GM21737 (cell line): ENCODE results near the gene NCAM1.

Experiments used
- ATAC-seq: cut with Tn5 transposase; IDR thresholded peaks from one replicate; pipeline ENCODE4 v1.9.1; 2021; ENCODE audit warnings: mild to moderate bottlenecking, moderate library complexity; ENCODE audit not compliant: unreplicated experiment

NCAM1 gene

DNA sequence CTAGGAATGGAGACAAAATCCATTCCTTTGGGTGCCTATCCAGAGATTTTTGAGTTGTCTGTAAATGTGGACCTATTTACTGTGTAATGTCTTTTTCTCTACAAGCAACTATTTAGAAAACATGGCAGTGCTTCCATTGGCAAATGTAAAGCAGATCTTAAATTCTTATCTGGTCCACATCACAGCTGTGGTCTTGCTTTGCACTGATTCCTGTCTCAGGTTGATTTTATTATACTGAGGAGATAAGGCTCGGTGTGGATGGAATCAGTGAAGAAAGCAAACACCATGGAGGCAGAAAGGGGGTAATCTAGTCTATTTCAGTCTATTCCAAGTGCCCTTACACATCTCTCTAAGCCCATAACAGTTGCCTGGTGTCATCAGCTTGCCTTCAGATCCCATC lies 160.5 kb downstream of the NCAM1 start:
- no peak for ATAC-seq

DNA sequence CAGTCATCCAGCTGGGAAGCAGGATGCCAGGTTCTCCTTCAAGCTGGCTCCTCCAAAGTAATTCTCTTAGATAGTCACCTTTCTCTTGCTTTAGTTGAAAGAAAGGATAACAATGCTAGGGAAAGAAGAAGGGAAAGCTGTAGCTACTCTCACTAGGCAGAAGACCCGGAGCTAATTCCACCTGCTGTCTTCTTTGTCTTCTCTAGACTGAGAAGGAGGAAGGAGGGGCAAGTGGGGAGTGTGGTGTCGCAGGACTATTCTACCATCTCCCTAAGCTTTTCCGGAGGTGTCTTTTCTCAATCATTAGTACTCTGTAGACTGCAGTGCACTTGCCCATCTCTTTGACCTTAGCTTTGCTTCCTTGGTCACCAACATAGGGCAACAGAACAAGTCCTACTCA lies 162.8 kb downstream of the NCAM1 start:
- no peak for ATAC-seq

DNA sequence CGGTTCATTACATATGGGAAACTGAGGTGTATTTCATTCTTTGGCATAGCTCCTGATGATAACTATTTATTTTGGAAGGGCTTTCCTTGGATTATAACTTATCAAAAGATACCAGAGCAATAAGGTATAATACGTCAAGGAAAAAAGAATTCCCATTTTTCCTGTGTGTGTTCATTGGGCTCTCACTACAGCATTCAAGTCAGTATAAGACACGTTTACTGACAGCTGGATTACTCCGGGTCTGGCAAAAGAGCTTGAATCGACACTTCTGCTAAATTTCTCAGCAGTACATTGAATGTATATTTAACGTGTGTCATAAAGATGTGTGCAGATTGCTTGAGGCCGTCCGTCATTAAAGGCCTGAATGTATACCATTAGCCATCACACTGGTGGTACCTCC lies 163.4 kb downstream of the NCAM1 start:
- ATAC-seq = no peak

DNA sequence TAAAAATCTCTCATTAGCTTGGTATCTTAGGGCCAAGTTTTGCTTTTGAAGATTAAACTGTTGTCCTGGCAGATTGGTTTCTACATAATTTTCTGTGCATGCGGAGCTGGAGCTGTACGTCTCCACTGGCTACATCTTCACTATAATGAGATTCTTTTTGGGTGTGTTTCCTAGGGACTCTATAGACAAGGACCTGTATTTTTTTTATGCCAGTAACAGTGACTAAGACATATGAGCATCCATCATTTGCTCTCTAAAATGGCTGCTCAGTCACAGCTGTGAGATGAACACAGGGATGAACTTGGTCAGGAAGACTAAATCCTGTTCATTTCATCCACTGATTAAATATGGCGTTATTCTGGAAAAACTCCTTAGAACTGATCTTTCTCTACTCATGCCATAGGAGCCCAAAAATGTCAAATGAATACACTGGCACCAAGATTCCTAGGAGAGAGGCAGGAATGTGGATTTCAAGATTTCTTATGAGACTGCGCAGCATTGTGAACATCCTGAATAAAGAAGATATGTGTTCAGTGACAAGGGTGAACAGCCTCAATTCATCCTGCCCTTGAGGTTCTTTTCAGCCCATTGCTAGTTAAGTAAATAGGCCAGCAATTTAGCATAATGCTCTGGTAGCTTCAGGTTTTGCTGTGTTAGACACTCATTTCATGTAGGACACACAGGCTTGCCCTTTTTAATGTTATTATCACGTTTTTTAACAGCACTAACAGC lies 168.2 kb downstream of the NCAM1 start:
- no peak for ATAC-seq

DNA sequence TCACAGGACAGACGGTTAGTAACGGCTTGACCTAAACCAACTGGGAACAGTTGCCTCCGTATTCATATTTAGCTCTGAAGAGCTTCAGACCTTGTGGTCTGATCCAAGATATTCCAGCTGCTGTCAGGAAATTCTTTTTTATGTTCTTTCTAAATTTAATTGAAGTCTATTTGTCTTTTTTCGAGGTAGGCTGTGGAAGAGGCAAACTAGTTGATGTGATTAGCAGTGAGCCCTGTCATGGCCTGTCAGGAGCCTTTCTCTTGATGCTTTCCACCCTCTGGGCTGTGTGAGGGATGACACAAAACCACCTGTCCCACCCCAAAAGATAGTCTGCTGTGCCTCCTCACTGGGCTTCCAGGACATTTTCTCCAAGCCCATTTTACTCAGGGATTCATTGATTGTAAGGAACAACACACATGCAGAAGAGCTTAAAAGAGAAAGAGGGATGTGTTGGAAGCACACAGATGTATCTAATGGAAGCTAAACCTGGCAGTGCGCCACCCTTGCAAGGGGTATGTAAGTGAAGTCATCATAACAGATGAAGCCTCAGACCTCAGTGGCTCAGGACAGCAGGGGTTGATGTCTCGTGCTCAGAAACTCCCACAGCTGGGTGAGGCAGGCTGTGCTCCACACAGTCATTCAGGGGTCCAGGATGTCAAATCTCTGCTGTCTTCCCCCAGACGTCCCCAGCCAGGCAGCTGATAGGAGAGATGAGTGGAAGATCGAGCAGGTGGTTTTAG lies 170.0 kb downstream of the NCAM1 start:
- no peak for ATAC-seq

DNA sequence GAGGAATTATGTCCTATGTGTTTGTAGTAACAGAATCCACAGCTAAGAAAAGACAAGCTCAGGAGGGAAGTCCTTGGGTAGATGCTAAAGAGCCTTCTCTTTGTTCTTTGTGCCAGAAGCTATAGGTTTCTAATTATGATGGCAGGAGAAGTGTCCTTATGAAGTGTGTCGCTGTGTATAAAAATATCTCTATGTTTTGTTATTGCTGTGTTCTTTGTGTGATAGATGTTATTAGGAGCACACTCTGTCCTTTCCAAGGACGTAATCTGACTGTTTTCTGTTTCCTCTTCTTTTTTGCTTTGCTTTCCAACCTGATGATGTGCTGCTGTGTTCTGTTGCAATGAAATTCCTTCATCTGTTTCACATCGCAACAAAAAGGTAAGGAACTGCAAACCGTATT lies 171.9 kb downstream of the NCAM1 start:
- ATAC-seq = no peak

DNA sequence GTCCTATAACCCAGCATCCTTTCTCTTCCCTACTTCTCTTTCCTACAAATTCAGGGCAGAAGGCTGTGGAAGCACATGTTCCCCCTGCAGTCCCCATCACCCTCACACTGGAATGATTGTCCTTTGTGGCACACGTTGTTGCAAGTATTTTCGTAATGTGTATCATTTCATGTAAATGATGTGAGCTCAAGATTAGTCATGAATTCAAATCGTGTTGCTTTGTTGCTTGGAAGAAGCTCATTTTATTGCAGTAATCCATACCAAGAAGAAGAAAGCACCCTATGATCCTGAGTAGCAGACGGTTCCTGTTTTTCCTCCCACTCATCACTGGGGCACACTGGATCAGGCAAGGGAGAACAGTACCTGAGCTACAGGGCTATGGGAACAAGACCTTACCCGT lies 173.4 kb downstream of the NCAM1 start:
- no peak for ATAC-seq

DNA sequence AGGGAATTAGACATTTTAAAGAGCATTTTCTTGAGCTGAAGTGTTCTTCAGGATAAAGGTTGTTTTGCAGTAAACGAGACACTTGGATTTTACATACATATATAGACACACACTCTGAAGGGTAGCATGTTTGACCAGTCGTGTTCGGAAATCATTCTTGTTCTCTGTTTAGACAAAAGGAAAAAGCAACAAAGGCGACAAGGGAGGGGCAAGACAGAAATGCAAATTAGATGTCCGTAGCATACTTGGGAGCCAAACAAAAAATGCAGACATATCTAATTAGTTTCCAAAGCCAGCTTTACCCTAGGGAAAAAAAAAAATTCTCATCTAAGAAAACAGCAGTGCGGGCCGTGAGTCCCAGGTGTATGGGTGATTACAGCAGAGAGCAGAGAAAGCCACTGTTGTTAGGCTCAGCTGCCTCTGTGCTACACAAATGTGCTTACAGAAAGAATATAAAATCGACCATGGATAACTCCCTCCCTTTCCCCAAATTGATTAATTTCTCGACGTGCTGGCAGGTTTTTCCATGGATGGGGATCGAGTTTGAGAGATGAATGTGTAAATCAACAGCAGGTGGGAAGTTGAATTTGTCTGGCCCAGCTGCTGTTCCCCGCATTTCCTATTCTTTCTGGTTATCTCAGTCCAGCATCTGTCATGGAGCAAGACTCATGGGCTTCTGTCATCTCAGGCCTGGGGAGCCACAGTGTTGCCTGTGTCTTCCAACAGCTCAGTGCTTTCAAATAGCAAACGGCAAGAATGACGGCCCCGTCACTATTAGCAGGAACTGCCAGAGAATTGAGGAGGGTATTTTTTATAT lies 176.7 kb downstream of the NCAM1 start:
- no peak for ATAC-seq

DNA sequence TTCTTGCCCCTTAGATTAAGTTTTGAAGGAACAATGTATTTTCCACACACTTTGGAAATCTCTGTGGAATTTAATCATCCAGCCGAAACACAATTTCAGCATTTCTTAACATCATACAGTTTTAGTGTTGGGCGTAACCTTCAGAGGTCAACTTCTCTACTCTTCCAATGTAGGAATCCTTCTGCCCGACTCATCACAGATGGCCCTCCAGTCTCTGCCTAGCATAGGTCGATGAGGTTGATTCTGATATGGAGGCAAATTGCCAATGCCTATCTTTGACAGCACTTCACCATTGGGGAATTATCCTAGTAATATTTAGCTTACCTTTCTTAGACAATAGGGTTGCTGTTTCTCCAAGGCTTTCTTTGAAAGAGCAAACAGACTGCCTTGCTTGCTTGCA lies 177.5 kb downstream of the NCAM1 start:
- no peak for ATAC-seq

DNA sequence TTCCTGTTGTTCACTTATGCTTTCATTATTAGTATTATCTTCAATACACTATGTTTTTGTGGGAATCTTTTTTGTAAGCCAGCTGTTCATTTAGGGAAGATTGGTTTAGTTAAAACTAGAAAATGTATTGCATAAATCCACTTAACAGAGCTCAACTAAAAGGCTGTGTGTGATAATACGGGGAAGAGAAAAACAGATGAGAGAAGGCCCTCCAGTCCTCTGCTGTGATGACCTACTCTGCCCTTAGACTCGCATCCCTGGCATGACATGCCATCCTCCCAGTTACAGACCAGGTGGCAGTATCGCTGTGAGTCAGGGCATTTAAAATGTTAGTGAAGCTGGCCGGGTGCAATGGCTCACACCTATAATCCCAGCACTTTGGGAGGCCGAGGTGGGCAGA lies 179.8 kb downstream of the NCAM1 start:
- ATAC-seq = no peak

DNA sequence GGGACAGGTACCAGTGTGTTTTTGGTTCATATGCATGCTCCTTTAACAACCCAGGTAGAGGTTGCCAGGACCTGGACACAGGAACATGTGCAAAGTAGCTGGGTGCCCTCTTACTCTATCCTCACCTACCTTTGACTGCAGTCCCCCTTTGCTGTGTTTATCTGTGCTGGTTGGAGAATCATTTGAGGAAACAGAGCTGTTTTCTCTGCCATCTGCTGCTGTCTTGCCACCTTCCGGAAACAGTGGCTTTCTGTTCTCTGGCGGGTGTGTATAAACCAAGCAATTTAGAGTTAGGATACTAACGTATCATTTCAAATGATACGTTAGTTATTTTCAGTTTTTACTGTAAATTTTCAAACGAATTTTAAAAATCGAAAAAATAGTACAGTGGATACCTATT lies 181.3 kb downstream of the NCAM1 start:
- no peak for ATAC-seq

DNA sequence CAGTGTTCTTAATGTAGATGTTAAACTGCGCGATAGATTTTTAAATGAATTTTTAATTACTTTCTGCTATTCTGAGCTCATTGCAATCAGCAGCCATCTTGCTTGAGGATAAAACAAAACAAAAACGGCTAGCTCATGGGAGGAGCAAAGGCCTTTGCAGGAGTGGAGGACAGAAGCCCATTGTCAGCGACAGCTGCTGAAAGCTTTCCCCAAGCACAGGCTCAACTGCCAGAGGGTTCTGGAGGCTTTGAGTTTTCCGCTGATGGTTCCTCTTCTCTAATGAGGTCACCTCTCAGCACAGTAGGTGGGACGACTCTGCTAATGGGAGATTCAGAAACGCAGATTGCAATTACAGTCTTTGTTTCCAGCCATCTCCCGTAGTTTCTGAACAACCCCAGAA lies 186.0 kb downstream of the NCAM1 start:
- ATAC-seq = no peak

DNA sequence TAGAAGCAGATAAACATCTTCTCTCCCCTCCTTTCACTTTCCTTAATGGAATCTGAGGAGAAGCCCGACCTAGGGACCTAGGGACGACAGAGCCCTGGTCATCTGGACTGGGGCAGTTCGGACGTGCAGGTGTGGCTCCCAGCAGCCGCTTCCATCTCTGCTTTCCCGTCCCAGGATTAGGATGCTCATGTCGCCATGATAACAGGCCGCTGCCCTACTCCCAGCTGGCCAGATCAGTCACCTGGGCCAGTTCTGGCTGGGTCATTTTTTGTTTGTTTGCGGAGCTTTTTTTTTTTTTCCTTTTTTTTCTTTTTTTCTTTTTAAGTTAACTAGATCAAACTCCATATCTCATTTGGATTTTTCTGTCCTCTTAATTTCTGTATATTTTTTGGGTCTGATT lies 186.9 kb downstream of the NCAM1 start:
- no peak for ATAC-seq

DNA sequence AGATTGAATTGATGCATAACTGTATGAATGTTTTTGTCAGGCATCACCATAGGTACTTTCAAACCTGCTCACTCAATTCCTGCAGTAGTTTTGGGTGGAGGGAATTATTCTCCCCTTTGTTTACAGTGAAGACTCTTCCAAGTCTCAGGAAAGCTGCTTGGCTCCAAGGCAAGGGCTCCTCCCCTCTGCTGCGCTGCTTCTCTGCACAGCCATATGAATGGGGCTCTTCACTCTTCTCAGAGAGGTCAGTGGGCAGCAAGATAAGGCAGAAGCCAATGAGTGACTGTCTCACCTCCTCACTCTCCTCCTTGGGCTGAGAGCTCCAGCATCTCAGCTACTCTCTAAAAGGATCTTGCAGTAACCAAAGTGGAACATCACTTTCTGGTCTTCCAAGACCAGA lies 187.4 kb downstream of the NCAM1 start:
- ATAC-seq = no peak

DNA sequence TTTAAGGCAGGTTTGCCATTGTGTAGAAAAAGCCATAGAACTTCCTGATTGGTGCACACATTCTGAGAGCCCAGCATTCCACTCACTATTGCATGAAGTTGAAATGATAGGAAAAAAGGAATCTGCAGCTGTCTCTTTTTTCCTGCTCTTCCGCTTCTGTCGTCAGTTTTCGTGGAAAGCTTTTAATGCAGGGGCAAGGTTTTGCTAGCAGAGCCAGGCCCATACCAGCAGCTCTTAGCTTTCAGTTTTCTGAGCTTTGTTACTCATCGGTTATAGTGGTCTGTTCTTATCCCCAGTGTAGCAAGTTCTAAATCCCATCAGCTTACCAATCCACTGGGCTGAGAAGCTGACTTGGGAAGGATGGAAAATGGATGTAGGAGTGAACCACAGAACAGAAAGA lies 190.3 kb downstream of the NCAM1 start:
- no peak for ATAC-seq

DNA sequence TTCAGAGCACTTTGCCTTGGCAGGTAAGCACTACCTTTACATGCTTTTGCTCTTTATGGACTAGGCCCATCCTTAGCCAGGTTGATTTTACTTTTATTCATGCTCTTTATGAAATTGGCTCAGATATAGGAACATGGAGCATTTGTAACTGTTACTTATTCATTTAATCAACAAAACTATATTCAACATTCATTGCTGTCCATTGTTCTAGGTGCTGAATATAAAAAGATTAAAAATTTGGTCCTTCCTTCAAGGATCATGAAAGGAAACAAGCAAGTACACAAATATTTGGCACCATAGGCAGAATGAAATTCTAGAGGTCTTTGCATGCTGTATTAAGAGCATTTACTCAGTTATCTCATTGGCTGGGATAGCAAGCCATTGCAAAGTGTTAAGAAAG lies 191.3 kb downstream of the NCAM1 start:
- no peak for ATAC-seq

DNA sequence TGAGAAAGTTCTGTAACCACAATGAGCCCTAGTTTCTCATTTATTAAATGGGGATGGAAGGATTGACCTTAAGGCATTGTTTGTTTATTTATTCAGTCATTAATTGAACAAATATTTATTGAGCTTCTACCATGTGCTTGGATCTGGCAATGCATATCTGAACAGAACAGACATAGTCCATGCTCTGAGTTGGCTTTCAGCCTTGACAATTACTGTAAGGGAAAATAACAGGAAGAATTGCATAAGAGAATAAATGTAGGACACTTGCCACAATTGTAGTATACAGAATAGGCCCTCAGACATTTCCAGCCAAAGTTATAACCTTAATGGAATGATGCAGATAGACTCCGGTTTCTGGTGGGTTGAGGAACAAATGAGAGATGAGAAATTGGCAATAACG lies 192.6 kb downstream of the NCAM1 start:
- ATAC-seq = no peak

DNA sequence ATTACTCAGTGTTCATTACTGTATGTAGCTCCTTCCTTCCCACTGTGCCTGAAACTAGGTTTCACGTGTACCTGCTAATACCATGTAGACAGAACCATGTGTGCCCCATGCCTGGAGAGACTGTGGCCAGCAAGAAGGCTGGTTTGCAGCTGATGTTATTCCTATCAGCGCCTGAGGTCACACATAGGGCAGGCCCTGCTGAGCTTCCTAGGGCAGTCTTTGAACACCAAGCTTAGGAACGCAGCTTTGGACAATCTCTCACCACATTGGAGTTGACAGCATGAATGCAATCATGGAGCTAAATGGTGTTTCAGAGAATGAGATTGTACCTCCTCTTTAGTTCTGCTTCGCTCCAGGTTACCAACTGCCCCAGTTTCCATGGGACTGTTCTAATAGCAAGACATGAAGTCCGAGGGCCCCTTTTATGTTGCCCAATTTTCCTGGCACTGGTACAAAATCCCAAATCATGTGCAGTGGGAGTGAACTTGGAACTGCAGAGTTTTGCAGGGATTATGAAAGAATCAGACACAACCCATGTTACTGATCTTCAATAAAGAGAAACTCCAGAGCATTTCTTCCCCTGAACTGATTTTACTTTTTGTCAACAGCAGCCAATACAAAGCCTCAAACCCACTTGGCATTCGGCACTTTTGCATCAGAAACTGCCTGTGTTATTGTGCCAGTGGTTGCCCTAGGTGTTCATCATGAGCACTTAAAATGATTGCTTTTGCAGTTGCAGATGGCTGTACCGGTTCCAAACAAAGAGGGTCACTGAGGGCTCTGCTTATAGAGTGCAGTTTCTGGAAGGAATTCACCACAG lies 199.0 kb downstream of the NCAM1 start:
- no peak for ATAC-seq

DNA sequence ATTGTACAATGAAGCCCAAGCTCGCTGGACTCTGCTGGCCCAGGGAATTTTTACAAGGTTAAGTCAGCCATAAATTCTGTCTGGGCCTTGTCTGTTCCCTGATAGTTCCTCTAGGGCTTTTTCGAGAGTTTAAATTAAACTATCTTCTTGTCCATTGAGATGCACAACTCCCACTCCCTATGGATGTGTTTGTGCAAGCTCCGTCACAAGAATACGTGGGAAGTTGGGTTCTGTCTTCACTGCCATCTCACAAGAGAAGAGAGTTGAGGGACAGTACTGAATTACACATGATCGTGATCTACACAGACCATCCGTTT lies 199.5 kb downstream of the NCAM1 start:
- ATAC-seq = no peak

DNA sequence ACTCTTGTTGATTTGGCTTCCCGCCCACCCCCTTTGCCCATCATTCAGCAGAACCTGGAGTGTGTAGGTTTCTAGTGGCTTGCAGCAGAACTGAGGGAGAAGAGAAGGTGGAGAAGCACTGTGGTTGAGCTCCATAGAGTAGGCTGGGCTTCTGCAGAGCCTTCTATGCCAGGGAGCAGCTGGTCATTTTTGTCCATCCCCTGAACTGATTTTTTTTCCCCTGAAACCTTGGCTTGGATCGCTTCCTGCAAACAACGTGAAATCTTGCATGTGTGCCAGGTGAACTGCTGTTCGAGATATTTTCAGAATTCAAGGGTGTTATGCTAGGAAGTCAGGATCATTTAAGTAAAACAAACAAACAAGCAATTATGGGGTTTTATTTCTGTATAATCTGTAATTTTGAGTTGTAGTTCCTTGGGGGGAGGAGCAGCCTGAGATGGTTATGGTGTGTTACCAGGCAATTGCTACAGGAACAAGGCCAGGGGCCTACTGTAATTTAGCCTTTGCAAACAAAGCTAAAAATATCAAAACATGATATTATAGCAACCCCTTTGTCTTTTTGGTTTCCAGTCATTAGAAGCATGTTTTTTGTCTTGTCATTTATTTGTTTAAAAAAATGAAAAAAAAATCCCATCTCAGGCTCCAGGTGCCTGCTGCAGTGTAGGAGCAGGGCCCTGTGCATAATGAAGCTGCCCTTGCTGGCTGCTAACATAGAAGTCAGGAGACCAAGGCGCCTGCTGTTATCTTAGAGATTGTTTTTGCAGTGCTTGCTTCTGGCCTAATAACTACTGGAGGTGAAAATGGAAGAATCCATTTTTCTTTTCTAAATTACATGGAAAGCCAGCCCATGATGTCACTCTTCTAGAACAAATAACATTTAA lies 200.7 kb downstream of the NCAM1 start:
- no peak for ATAC-seq
